NCI-H2107 (cell line): Measurements from ENCODE around the gene F11R.
"Not testable (repeated sequence)": the region's sequence is repeated elsewhere in the genome, so short reads cannot be mapped to it uniquely, and the experiment has no call there.

Experiments used
- DNase-seq: peaks from one replicate; lab custom pipeline; 2025; lab: John Stamatoyannopoulos, UW

Gene F11R

GRCh38 chr1:161020509-161021164, at the start of gene F11R:
Gene F11R (minus strand): TSS chr1:161021152. CDS start chr1:161021073, 79 bp downstream.
- DNase-seq, result no peak

- no peak for DNase-seq
These were observed 48.8 kb upstream of the F11R start, which contains the start of gene ARHGAP30 for GRCh38 chr1:161069731-161070270. Gene ARHGAP30 (minus strand): TSS chr1:161069891. CDS start chr1:161069624, 267 bp downstream.

GRCh38 chr1:161069241-161069640, 48.3 kb upstream of the F11R start:
- no peak for DNase-seq

GRCh38 chr1:161068306-161069234, 47.6 kb upstream of the F11R start:
- no peak for DNase-seq

GRCh38 chr1:161066694-161067093, 45.7 kb upstream of the F11R start:
- no peak for DNase-seq

- not testable (repeated sequence) for DNase-seq
These were observed 44.7 kb upstream of the F11R start for GRCh38 chr1:161065681-161066080.

- not testable (repeated sequence) for DNase-seq
These were observed 43.0 kb upstream of the F11R start for GRCh38 chr1:161063936-161064335.

GRCh38 chr1:161061419-161061818, 40.5 kb upstream of the F11R start:
- DNase-seq, result no peak

DNA sequence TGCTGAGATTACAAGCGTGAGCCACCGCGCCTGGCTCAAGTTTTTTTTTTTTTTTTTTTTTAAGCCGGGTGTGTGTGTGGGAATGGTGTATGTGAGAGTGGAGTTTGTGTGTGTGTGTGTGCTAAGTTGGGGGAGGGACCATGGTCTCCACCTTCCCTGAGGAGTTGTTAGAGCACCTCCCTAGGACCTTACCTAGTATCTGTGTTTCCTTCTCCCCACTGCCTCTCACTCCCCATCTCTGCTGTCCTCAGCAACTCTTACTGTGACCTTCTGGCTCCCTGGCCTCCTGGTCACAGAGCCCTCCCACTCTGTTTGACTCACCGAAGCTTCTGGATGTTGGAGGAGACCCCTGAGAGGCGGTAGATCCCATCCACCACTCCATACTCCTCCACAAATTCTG, 38.3 kb upstream of the F11R start:
- DNase-seq, result no peak

DNA sequence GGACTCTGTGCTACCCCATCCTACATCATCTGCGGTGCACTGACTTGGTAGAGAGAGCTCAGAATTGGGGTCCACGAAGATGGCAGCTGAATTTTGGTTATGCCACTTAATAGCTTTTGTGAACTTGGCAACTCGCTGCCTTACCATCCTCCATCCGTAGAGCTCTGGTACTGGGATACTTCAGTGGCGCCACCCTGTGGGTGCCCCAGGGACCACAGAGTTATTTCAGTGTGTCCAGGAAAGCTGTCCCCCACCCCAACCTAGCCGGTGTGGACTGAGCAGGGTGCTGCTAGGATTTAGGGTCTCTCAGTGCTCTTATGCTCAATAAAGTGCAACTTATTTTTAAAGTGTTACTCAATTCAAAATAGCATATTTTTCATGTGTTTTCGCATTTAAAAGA, 33.9 kb upstream of the F11R start:
- DNase-seq, result no peak

DNA sequence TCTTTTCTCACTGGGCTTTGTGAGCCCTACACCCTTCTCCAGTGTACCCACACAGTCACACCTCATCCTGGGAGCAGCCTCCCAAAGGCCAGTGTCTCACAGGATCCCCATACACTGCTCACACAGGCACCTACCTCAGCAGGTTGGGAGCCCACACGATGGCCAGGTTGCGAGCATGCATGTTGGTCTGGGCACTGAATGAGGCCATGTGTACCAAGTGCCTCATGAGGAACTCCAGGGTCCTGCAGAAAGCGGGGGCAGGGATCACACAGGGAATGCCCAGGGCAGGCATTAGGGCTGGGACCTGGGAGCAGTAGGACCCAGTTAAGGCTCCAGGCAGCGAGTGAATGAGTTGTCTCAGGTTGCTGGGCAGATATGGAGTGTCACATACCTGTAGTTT, 33.3 kb upstream of the F11R start:
- no peak for DNase-seq

- no peak for DNase-seq
These were observed 31.9 kb upstream of the F11R start for GRCh38 chr1:161052899-161053298.

GRCh38 chr1:161051219-161051618, 30.3 kb upstream of the F11R start:
- DNase-seq, result no peak

GRCh38 chr1:161048949-161049722, 28.2 kb upstream of the F11R start:
- no peak for DNase-seq

DNA sequence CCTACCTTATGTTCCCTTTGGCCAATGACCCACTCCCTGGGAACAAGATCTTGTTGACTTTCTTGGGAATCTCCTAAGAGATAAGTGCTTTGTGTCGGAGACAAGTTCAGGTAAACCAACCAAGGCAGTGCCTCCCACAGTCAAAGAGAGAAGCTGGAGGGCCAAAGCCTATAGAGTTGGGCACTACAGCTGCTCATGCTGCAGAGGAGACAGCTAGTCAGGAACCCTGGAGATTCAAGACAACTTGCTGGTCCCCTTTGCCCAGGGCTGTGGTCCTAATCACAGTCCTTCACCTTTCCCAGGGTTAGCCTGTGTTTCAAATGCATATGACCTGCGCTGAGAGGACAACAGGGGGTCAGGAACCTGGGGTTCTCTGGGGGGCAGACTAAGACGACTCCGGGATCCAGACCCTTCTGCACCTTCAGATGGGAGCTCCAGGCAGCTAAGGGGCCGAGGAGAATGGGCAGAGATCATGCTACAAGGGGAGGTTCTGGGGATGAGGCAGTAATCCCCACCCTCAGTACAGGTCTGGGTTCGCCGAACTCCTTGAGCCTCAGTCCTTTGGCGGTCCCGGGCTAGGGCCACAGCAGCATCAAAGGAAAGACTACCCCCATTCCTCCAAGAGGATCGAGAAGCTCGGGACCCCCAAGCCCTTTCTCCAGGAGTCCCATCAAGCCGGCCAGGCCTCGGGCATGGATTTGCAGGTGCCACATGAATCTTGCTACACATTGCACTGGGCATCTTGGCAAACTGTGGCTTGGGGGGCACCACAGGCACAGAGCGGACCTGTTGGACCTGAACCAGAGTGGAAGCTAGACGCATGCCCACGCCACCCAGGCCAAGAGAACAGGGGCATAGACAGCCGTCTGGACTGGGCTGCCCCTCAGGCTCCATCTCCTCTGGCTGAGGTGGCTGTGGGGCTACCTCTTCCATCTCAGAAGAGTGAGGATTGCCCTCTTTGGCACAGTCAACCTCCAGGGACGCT, 26.8 kb upstream of the F11R start:
- no peak for DNase-seq

- DNase-seq, result no peak
These were observed 25.8 kb upstream of the F11R start for GRCh38 chr1:161046605-161047228.

- peak; percentile 97 for DNase-seq
These were observed 25.0 kb upstream of the F11R start, which contains the start of gene USF1 for GRCh38 chr1:161045736-161046604. Gene USF1 (minus strand): TSS chr1:161045977. CDS start chr1:161043275, 2,702 bp downstream.

- DNase-seq, result peak; percentile 48
These were observed 24.2 kb upstream of the F11R start for GRCh38 chr1:161044908-161045735.
